Measurements from ENCODE around the gene NUDT8. TPM values are rescaled to one million over a fixed set of nuclear protein-coding genes. Genes with fewer than 3 reads are reported as not detected.

NUDT8 gene
- polyA plus RNA-seq, 2 of the 4 experiments (the other 2 are of a cell fraction): 1.8 to 5.6 TPM

DNA sequence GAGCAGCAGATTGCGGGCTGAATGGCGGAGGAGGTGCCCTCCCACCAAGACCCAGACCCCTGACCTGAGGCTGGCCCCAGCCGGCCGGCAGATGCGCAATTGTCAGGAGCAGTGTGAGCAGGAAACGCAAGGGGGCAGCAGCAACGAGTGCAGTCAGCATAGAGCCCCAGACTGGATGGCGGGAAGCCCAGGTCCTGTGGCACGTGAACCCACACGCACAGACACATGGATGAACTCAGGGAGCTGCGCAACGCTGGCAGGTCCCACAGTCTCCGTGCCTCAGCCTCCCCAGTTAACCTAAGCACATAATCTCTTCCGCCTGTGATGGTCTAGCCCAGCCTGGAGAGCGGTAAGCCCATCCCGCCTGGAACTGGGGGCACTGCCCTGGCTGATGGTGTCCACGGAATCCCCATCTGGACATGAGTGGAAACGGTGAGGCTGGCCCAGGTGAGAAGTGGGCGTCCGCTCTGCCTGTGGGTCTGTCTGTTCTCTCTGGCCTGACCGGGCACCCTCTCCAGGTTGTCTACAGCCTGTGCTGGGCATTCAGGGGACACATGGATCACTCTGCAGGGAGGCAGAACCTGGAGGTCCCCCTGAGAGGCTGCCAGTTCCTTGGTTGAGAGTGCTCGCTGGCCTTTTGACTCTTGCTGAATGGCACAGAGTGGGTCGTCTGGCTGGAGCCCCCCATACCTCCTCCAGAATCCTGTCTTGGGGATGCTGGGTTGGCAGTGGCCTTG, 10.5 kb upstream of the NUDT8 start (continued):
- TF ChIP-seq MAFK (IDR thresholded peaks at IDR 0.05; ENCODE audit: partially characterized antibody) (no peak), RFX5 (IDR thresholded peaks at IDR 0.05) (no peak), EP300 (IDR thresholded peaks at IDR 0.05) (no peak)
- TF ChIP-seq, protein P1, sequence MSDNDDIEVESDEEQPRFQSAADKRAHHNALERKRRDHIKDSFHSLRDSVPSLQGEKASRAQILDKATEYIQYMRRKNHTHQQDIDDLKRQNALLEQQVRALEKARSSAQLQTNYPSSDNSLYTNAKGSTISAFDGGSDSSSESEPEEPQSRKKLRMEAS (IDR thresholded peaks at IDR 0.05): peak; percentile 96

DNA sequence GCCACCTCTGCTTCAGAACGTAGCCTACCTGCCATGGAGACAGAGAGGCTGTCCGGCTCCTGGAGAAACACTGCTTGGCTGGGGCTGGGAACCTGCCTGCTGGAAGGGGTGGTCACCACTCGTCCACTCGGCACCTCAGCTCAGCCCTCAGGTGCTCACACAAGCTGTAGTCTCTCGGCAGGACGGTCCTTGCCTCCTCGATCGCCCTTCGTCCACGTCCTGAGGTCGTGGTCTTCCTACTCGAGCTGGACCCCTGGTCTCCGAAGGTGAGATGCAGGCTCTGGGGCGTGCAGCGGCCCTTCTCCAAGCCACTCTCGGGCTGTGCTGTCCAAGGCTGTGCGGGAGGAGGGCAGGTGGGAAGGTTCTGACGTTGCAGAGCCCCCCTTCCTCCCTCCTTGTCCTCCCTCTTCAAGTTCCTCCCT, 9.7 kb upstream of the NUDT8 start, which contains the start of gene TBX10:
TBX10 (minus strand) TSS at position 326 of the 422 bp plus-strand sequence; CDS start at position 35, 291 bp downstream.
- peaks cover 8% of the 10 kb centered on the region; the same call in 2 of the 3 replicates for H3K9me3 ChIP-seq
- POLR2A ChIA-PET: no interaction called here

DNA sequence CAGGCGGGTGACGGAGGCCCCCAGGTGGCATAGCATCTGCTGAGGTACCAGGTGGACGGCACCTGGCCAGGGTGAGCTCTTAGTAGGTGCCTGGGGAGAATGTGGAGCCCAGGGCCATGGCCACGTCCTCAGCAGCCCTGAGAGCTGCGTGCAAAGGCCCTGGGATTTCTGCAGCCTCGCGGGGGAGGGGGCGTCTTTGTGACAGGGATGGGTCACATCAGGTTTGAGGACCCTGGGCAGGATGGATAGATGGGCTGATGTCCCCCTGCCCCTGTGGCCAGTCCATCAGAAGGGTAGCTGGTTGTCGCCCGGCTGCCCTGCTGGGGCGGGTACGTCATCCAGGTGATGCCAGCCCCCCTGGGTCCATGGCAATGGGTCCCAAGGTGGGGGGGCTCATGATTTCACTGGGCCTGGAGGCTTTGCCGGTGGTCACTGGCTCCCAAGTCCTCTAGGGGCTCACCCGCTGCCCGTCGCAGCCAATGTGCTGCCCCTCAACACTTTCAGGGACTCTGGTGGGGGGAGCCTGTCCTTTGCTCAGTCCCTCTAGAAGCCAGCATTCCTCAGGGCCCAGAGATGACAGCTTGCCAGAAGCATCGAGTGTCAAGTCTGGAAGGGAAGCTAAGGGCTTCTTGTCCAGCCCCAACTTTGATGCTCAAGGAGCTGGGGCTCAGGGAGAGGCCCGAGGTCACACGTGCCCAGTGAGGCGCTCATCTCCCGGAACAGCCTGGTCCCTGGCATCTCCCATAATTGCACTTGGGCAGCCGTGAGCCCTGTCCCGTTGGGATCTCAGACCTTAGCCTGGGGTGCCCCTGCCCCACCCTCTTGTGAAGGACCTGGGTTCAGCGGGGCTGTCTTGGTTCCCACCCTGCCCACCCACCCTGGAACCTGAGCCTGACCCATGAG, 9.0 kb upstream of the NUDT8 start:
- TF ChIP-seq HEYL (CRISPR knock-in tag; IDR thresholded peaks at IDR 0.05) (no peak), KDM1A (IDR thresholded peaks at IDR 0.05; ENCODE audit: low read depth) (no peak), ZFP36 (IDR thresholded peaks at IDR 0.05; ENCODE audit: borderline replicate concordance, partially characterized antibody) (no peak), TP53 (CRISPR knock-in tag; IDR thresholded peaks at IDR 0.05) (no peak), ZSCAN20 (CRISPR knock-in tag; IDR thresholded peaks at IDR 0.05) (no peak), PHF8 (IDR thresholded peaks at IDR 0.05; ENCODE audit: borderline replicate concordance, low read depth) (no peak), MYC (IDR thresholded peaks at IDR 0.05; ENCODE audit: borderline replicate concordance, low read length) (no peak), ESRRA (IDR thresholded peaks at IDR 0.05; ENCODE audit: borderline replicate concordance, low read length) (no peak), JUNB (IDR thresholded peaks at IDR 0.05) (no peak), GATA3 (IDR thresholded peaks at IDR 0.05; ENCODE audit: borderline replicate concordance) (no peak), KDM5A (IDR thresholded peaks at IDR 0.05) (no peak), POLR2A (IDR thresholded peaks at IDR 0.05; ENCODE audit: low read length) (no peak)
- TF ChIP-seq, protein P2, sequence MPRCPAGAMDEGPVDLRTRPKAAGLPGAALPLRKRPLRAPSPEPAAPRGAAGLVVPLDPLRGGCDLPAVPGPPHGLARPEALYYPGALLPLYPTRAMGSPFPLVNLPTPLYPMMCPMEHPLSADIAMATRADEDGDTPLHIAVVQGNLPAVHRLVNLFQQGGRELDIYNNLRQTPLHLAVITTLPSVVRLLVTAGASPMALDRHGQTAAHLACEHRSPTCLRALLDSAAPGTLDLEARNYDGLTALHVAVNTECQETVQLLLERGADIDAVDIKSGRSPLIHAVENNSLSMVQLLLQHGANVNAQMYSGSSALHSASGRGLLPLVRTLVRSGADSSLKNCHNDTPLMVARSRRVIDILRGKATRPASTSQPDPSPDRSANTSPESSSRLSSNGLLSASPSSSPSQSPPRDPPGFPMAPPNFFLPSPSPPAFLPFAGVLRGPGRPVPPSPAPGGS (IDR thresholded peaks at IDR 0.05): no peak
- TF ChIP-seq, protein P3, sequence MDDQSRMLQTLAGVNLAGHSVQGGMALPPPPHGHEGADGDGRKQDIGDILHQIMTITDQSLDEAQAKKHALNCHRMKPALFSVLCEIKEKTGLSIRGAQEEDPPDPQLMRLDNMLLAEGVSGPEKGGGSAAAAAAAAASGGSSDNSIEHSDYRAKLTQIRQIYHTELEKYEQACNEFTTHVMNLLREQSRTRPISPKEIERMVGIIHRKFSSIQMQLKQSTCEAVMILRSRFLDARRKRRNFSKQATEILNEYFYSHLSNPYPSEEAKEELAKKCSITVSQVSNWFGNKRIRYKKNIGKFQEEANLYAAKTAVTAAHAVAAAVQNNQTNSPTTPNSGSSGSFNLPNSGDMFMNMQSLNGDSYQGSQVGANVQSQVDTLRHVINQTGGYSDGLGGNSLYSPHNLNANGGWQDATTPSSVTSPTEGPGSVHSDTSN (IDR thresholded peaks at IDR 0.05): no peak
- Histone ChIP-seq H3K4me2 (no peak overlapping the region), H3K9me3 (peaks cover 3% of the 10 kb centered on the region; the same call in 2 of the 3 replicates), H3K27ac (no peak overlapping the region), H3K4me1 (no peaks in the 10 kb centered on the region), H3K4me3 (no peak overlapping the region)
- ChIA-PET POLR2A (no interaction called here), CTCF (interaction anchor here (0.6 to 6.0 kb wide), 12 partner anchors 9 to 162 kb away, joined by 3 to 29 read pairs (median 4); partner anchors contain the start of genes ACY3 and NUDT8)
- WGBS (ENCODE audit: missing lambda C conversion rate): 62% methylated on average over 20 of the region's 24 CpGs
- no peak for ATAC-seq
- FAIRE-seq: no peak
- DNase-seq (ENCODE audit: low read depth in 1 of 2, low spot score in 1 of 2): no peak

More for the DNA sequence above, 9.7 kb upstream of the NUDT8 start, which contains the start of gene TBX10:
- H3K4me3 ChIP-seq: no peak within 1 kb of the TSS
- DNase-seq (ENCODE audit: low read depth in 1 of 2, low spot score in 1 of 2): no peak
- CTCF ChIA-PET: interaction anchor here (0.7 to 6.0 kb wide), 11 partner anchors 9 to 162 kb away, joined by 3 to 29 read pairs (median 4); partner anchors contain the start of genes ACY3 and NUDT8
- H3K4me2 ChIP-seq: no peak within 1 kb of the TSS
- H3K4me1 ChIP-seq: no peaks in the 10 kb centered on the region
- ATAC-seq: peak in 1 of 2 experiments; percentile 18; a peak in 3 of 6 replicates
- FAIRE-seq: no peak
- no peak within 1 kb of the TSS for H3K27ac ChIP-seq
- WGBS (ENCODE audit: missing lambda C conversion rate): 42% methylated on average over 13 of the region's 18 CpGs
- TF ChIP-seq EHMT2 (IDR thresholded peaks at IDR 0.05; ENCODE audit: low read depth): no peak
- no peak for TF ChIP-seq RCOR1 (IDR thresholded peaks at IDR 0.05; ENCODE audit: low read depth, low read length)
- no peak for TF ChIP-seq GATA3 (IDR thresholded peaks at IDR 0.05; ENCODE audit: borderline replicate concordance)
- TF ChIP-seq HDAC2 (IDR thresholded peaks at IDR 0.05): no peak
- no peak for TF ChIP-seq MAZ (IDR thresholded peaks at IDR 0.05; ENCODE audit: borderline replicate concordance, low read depth, low read length)
- TF ChIP-seq ZNF302 (CRISPR knock-in tag; IDR thresholded peaks at IDR 0.05): no peak
- no peak for TF ChIP-seq HOXA7 (CRISPR knock-in tag; IDR thresholded peaks at IDR 0.05)
- TF ChIP-seq, protein P2 (IDR thresholded peaks at IDR 0.05): no peak
- TF ChIP-seq, protein P4, sequence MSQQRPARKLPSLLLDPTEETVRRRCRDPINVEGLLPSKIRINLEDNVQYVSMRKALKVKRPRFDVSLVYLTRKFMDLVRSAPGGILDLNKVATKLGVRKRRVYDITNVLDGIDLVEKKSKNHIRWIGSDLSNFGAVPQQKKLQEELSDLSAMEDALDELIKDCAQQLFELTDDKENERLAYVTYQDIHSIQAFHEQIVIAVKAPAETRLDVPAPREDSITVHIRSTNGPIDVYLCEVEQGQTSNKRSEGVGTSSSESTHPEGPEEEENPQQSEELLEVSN (IDR thresholded peaks at IDR 0.05; ENCODE audit: borderline replicate concordance, low read depth): no peak
- no peak for TF ChIP-seq HOXB13 (CRISPR knock-in tag; IDR thresholded peaks at IDR 0.05; ENCODE audit: low read depth)
- no peak for TF ChIP-seq PHF8 (IDR thresholded peaks at IDR 0.05; ENCODE audit: borderline replicate concordance, low read depth)
- TF ChIP-seq, protein P5, sequence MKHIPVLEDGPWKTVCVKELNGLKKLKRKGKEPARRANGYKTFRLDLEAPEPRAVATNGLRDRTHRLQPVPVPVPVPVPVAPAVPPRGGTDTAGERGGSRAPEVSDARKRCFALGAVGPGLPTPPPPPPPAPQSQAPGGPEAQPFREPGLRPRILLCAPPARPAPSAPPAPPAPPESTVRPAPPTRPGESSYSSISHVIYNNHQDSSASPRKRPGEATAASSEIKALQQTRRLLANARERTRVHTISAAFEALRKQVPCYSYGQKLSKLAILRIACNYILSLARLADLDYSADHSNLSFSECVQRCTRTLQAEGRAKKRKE (CRISPR knock-in tag; IDR thresholded peaks at IDR 0.05; ENCODE audit: low read depth): no peak
- no peak for TF ChIP-seq ZFP36 (IDR thresholded peaks at IDR 0.05; ENCODE audit: borderline replicate concordance, partially characterized antibody)

Data from A549 (cell line).